GM18505 (cell line): Measurements from ENCODE around the gene FTO.
A peak's percentile ranks its signal among the peaks of the same experiment; 100 is the strongest.
"Not testable (repeated sequence)": the region's sequence is repeated elsewhere in the genome, so short reads cannot be mapped to it uniquely, and the experiment has no call there.

Experiments used
- ATAC-seq: cut with Tn5 transposase; IDR thresholded peaks from one replicate; pipeline ENCODE4 v1.9.1; 2021; ENCODE audit not compliant: unreplicated experiment
- POLR2A ChIP-seq: IDR thresholded peaks from 4 replicates; pipeline ENCODE4 v1.6.1; 2011; ENCODE audit warnings: borderline replicate concordance; ENCODE audit not compliant: insufficient read depth, insufficient read length; ENCODE audit errors: extremely low read depth

Gene FTO

DNA sequence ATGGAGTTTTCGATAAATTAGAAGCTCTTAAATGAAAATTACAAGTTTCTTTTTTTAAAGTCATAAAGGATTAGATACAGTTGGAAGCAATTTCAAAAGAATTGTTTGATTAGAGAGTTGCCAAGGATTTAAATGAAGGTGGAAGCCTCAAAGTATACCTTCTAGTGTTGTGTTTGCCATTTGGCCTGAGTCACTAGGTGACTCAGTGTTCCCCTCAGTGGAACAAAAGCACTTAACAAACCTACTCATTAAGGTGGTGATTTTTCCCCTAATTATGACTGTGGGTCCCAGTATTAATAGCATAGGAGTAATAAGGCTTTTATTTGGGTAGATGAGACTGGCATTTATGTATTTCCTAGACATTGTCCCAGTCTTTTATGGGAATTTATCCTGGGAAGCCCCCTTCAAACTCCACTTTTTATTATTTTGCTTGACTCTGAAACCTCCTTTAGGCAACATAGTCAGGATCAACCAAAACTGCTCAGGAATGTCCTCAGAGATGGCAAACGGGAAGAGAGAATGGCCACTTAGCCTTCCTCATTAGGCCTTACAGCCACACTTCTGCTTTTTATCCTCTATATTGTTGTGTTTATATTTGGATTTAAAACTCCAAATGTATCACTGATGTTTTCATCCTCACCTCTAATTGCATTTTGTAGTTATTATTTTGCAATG is 161.0 kb downstream of the FTO start:
- TF ChIP-seq POLR2A: no peak
- no peak for ATAC-seq

DNA sequence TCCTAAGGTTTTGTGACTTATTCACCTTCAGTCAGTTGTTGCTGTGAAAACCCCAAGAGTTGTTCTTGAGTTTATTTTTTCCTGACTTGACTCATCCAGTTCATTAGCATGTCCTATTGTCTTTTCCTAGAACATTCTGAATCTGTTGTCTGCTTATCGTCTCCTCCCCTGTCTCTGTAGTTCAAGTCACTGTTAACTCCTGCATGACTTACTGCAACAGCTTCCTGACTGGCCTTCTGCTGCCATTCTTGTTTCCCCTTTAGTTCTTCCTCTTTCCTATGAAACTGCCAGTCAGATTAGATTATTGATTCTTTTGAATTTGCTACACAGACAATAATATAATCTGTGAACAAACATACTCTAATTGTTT is 161.5 kb downstream of the FTO start:
- peak; percentile 67 for ATAC-seq
- TF ChIP-seq POLR2A: no peak

DNA sequence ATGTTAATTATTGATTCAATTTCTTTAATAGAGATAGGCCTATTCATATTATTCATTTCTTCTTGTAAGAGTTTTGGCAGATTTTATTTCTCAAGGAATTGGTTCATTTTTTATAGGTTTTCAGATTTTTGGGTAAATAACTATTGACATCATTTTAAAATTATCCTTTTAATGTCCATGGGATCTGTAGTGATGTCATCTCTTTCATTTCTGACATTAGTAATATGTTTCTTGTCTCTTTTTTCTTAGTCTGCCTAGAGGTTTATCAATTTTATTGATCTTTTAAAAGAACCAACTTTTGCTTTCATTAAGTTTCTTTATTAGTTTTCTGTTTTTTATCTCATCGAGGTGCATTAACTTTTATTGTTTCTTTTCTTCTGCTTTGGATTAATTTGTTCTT is 162.6 kb downstream of the FTO start:
- no peak for ATAC-seq
- TF ChIP-seq POLR2A: no peak

- no peak for TF ChIP-seq POLR2A
- no peak for ATAC-seq
Measured at GRCh38 chr16:53870831-53871230, 166.9 kb downstream of the FTO start.

- no peak for ATAC-seq
- no peak for TF ChIP-seq POLR2A
Measured at GRCh38 chr16:53872248-53873221, 168.6 kb downstream of the FTO start.

GRCh38 chr16:53876811-53877210 is 172.9 kb downstream of the FTO start:
- ATAC-seq: no peak
- no peak for TF ChIP-seq POLR2A

DNA sequence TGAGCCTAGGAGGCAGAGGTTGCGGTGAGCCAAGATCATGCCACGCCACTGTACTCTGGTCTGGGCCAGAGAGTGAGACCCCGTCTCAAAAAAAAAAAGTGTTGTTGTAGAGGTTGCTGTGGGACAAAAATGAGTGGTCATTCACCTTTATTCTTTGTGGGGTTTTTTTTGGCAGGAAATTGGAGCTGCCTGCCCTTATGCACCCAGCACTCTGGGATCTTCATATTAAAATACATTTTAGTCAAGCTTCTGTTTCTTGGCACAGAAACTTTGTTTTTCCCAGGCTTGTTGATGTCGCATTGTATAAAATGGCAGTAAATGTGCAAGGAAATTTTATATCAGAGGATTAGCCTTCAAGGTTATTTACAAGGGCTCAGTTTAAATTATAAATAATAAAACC is 174.3 kb downstream of the FTO start:
- no peak for TF ChIP-seq POLR2A
- ATAC-seq: no peak

DNA sequence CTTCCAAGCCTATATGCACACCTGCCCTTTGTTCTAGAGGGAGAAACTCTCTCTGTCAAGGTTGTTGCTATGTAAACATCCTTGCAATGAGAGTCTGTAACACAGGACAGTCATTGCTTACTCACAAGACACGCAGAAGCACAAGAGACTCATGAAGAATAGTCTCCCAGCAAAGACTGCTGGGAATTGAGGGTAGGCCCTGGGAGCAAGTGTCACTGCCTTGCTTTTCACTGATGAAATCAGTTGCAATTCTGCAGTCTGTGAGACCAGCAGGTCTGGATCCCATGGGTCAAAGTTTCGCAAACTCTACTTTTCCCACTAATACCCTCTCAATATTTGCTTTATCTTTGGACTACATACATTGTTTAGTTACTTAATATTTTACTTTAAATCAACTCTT is 177.4 kb downstream of the FTO start:
- no peak for ATAC-seq
- TF ChIP-seq POLR2A: no peak

- no peak for TF ChIP-seq POLR2A
- ATAC-seq: no peak
Measured at GRCh38 chr16:53882310-53882709, 178.4 kb downstream of the FTO start.

GRCh38 chr16:53884748-53885147 is 180.8 kb downstream of the FTO start:
- TF ChIP-seq POLR2A: no peak
- no peak for ATAC-seq

DNA sequence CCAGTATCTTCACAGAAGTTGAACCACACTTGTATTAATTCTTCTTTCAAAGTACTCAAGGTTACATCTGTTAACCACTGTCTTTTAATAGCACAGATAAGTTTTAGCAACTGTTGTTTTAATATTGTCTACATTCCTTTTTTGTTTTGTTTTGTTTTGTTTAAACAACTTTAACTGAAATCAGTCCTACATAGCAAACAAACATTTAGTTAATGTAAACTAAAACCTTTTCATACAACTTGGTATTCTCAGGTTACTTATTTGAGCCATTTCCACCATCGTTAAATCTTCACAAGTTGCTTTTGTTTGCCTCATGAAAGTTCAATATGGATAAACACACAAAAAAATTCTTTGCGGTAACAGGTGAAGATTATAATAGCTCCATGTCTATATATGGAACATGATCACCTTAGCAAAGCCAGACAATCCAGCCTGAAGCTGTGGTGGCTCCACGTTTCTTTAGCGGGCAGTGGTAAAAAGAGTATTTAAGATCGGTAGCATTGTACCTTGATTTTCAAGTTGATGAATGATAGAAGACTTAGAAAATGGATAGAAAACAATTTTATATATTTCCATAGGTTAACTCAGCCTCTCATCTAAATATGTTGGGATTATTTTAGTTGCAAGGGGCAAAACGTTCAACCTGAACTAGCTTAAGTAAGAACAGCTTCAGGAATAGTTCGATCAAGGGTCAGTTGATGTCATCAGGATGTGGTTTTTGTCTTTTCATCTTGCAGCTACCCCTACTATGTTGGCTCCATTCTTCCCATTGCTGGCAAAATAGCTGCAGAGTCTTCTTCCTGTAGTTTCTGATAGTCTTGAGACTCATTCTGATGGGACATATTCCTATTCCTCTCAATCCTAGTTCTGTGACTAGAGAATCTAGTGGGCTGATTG is 182.8 kb downstream of the FTO start:
- ATAC-seq: no peak
- TF ChIP-seq POLR2A: no peak

GRCh38 chr16:53888222-53888621 is 184.3 kb downstream of the FTO start:
- TF ChIP-seq POLR2A: no peak
- no peak for ATAC-seq

DNA sequence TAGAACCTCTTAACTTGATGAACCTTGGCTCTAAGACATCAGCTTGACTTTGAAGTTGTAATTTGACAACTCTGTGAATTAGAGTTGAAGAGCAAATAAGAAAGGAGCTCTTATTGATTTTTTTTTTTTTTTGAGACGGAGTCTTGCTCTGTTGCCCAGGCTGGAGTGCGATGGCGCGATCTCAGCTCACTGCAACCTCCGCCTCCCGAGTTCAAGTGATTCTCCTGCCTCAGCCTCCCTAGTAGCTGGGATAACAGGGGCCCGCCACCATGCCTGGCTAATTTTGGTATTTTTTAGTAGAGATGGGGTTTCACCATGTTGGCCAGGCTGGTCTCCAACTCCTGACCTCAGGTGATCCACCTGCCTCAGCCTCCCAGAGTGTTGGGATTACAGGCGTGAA is 186.9 kb downstream of the FTO start:
- ATAC-seq: not testable (repeated sequence)
